GM20000 (cell line): ENCODE measurements around the gene MBLAC1.

Experiments used
- DNase-seq: peaks from one replicate; pipeline ENCODE4 v3.0.0; 2012; ENCODE audit warnings: low spot score
- CTCF ChIP-seq: IDR thresholded peaks from 2 replicates; pipeline ENCODE4 v1.5.1; 2012; ENCODE audit warnings: mild to moderate bottlenecking, control low read depth; ENCODE audit errors: extremely low read depth, missing control alignments

The MBLAC1 gene

GRCh38 chr7:100119072-100119969, 7.4 kb upstream of the MBLAC1 start, which contains the start of the genes CNPY4 and TAF6:
TSS of gene CNPY4 (plus strand) at chr7:100119634. CDS start at chr7:100119745, 111 bp downstream.
TSS of gene TAF6 (minus strand) at chr7:100119358. CDS start at chr7:100114209, 5,149 bp downstream.
- peak; percentile 98 for DNase-seq
- TF ChIP-seq CTCF, result no peak

GRCh38 chr7:100119970-100120732, 6.6 kb upstream of the MBLAC1 start:
- no peak for TF ChIP-seq CTCF
- no peak for DNase-seq

- no peak for TF ChIP-seq CTCF
These were observed 6.1 kb upstream of the MBLAC1 start for GRCh38 chr7:100120733-100121036.

GRCh38 chr7:100122067-100122466, 4.7 kb upstream of the MBLAC1 start:
- no peak for TF ChIP-seq CTCF
- no peak for DNase-seq

More at GRCh38 chr7:100120733-100121036, 6.1 kb upstream of the MBLAC1 start:
- no peak for DNase-seq

- TF ChIP-seq CTCF, result no peak
- DNase-seq, result no peak
These were observed 4.2 kb upstream of the MBLAC1 start for GRCh38 chr7:100122568-100122967.

GRCh38 chr7:100124301-100125230, 2.2 kb upstream of the MBLAC1 start:
- no peak for DNase-seq
- TF ChIP-seq CTCF, result no peak
